OCI-LY1 (cell line): ENCODE results near the gene EML6.

ENCODE experiments used
- EZH2 ChIP-seq: fragments of 200-600 bp; sonication (generic), shearing (Covaris generic); IDR thresholded peaks from 2 replicates; pipeline ENCODE4 v1.8.0; 2017; ENCODE audit warnings: borderline replicate concordance, mixed run types, mild to moderate bottlenecking, antibody characterized with exemption, low read length, moderate library complexity, mixed read lengths
- TF ChIP-seq, protein P1 (sequence below): fragments of 200-600 bp; sonication (generic), shearing (Covaris generic); IDR thresholded peaks from 2 replicates; pipeline ENCODE4 v1.5.1; 2017; ENCODE audit warnings: mild to moderate bottlenecking, antibody characterized with exemption, low read length, moderate library complexity, mixed read lengths

GRCh38 chr2:54902763-54903162 lies 179.3 kb downstream of the EML6 start:
- TF ChIP-seq, protein P1, sequence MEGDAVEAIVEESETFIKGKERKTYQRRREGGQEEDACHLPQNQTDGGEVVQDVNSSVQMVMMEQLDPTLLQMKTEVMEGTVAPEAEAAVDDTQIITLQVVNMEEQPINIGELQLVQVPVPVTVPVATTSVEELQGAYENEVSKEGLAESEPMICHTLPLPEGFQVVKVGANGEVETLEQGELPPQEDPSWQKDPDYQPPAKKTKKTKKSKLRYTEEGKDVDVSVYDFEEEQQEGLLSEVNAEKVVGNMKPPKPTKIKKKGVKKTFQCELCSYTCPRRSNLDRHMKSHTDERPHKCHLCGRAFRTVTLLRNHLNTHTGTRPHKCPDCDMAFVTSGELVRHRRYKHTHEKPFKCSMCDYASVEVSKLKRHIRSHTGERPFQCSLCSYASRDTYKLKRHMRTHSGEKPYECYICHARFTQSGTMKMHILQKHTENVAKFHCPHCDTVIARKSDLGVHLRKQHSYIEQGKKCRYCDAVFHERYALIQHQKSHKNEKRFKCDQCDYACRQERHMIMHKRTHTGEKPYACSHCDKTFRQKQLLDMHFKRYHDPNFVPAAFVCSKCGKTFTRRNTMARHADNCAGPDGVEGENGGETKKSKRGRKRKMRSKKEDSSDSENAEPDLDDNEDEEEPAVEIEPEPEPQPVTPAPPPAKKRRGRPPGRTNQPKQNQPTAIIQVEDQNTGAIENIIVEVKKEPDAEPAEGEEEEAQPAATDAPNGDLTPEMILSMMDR, result no peak
- no peak for TF ChIP-seq EZH2
